HUES64 (cell line): ENCODE measurements around the gene LIN52.
"Not testable (repeated sequence)": the region's sequence is repeated elsewhere in the genome, so short reads cannot be mapped to it uniquely, and the experiment has no call there.

ENCODE experiments used
- H3K27ac ChIP-seq: 2 replicates; pipeline ENCODE4 v1.7.0; 2013; ENCODE audit warnings: low read depth, low read length, inconsistent platforms
- H3K27me3 ChIP-seq: 2 replicates; pipeline ENCODE4 v1.6.1; 2013; ENCODE audit warnings: mild to moderate bottlenecking, low read length; ENCODE audit not compliant: insufficient read depth
- H3K36me3 ChIP-seq: 2 replicates; pipeline ENCODE4 v1.6.1; 2013; ENCODE audit warnings: mild to moderate bottlenecking, low read length; ENCODE audit not compliant: insufficient read depth
- H3K4me1 ChIP-seq: 2 replicates; pipeline ENCODE4 v1.6.1; 2013; ENCODE audit warnings: mild to moderate bottlenecking, low read length, moderate library complexity; ENCODE audit not compliant: insufficient read depth
- H3K4me3 ChIP-seq: 2 replicates; pipeline ENCODE4 v1.5.1; 2013; ENCODE audit warnings: mild to moderate bottlenecking, low read length, moderate library complexity
- H3K9ac ChIP-seq: 2 replicates; pipeline ENCODE4 v1.6.1; 2013; ENCODE audit warnings: mild to moderate bottlenecking, low read depth, low read length
- H3K9me3 ChIP-seq: 2 replicates; pipeline ENCODE4 v1.6.1; 2013; ENCODE audit warnings: low read depth, low read length; ENCODE audit not compliant: insufficient read depth
- WGBS: fragments of 150-250, 120-280 bp; methylation state at CpG from one replicate; pipeline ENCODE4 v1.1.7; 2013; ENCODE audit warnings: missing lambda C conversion rate; 5-methylcytosine and 5-hydroxymethylcytosine counted together

The LIN52 gene

DNA sequence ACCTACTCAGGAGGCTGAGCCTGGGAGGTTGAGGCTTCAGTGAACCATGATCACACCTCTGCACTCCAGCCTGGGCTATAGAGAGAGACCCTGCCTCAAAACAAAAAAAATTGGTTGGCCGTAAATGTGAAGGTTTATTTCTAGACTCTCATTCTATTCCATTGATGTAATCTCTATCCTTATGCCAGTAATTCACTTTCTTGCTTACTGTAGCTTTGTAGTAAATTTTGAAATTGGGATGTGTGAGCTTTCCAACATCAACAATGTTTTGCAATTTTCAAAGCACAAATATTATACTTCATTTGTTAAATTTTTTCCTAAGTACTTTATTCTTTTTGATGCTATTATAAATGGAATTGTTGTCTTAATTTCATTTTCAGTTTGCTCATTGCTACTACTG is 24.6 kb downstream of the LIN52 start:
- Histone ChIP-seq H3K36me3 (peaks cover 32% of the 10 kb centered on the region), H3K27ac (no peak overlapping the region)
- no CpG with 5 or more reads among the region's 1 CpG for WGBS

DNA sequence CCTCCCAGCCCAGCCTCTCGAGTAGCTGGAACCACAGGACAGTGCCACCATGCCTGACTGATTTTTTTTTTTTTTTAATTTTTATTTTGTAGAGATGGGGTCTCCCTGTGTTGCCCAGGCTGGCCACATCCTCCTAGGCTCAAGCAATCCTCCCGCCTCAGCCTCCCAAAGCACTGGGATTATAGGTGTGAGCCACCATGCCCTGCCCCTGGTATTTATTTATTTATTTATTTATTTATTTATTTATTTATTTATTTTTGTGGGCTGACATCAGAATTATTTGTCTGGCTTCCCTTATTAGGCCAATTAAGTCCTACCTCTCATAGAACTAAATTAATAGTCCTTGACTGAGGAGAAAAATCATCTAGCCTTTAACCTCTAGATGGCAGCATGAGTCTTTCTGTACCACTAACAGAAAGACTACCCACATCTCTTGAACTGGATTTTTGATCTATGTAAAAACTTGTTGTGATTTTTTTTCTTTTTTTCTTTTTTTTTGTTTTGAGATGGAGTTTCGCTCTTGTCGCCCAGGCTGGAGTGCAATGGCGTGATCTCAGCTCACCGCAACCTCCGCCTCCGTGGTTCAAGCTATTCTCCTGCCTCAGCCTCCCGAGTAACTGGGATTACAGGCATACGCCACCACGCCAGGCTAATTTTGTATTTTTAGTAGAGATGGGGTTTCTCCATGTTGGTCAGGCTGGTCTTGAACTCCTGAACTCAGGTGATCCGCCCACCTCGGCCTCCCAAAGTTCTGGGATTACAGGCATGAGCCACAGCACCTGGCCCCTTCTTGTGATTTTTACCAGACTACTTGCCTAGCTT is 26.9 kb downstream of the LIN52 start:
- 92% methylated on average over 12 of the region's 13 CpGs for WGBS
- not testable (repeated sequence) for H3K4me1 ChIP-seq, H3K9me3 ChIP-seq, H3K4me3 ChIP-seq, H3K27ac ChIP-seq, H3K9ac ChIP-seq, H3K27me3 ChIP-seq
- H3K36me3 ChIP-seq, result peaks cover 26% of the 10 kb centered on the region

More for the DNA sequence above, 24.6 kb downstream of the LIN52 start:
- H3K4me3 ChIP-seq, result no peak overlapping the region
- H3K27me3 ChIP-seq, result no peaks in the 10 kb centered on the region
- no peak overlapping the region for H3K9ac ChIP-seq
- no peaks in the 10 kb centered on the region for H3K9me3 ChIP-seq
- H3K4me1 ChIP-seq, result no peaks in the 10 kb centered on the region; the same call in 1 of the 2 replicates

DNA sequence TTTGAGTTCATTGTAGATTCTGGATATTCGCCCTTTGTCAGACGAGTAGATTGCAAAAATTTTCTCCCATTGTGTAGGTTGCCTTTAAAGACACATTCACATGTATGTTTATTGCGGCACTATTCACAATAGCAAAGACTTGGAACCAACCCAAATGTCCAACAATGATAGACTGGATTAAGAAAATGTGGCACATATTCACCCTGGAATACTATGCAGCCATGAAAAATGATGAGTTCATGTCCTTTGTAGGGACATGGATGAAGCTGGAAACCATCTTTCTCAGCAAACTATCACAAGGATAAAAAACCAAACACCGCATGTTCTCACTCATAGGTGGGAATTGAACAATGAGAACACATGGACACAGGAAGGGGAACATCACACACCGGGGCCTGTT is 40.7 kb downstream of the LIN52 start:
- not testable (repeated sequence) for H3K9ac ChIP-seq, H3K9me3 ChIP-seq, H3K27ac ChIP-seq, H3K27me3 ChIP-seq, H3K4me3 ChIP-seq, H3K4me1 ChIP-seq
- 93% methylated on average over 3 of the region's 5 CpGs for WGBS
- H3K36me3 ChIP-seq, result peaks cover 12% of the 10 kb centered on the region

DNA sequence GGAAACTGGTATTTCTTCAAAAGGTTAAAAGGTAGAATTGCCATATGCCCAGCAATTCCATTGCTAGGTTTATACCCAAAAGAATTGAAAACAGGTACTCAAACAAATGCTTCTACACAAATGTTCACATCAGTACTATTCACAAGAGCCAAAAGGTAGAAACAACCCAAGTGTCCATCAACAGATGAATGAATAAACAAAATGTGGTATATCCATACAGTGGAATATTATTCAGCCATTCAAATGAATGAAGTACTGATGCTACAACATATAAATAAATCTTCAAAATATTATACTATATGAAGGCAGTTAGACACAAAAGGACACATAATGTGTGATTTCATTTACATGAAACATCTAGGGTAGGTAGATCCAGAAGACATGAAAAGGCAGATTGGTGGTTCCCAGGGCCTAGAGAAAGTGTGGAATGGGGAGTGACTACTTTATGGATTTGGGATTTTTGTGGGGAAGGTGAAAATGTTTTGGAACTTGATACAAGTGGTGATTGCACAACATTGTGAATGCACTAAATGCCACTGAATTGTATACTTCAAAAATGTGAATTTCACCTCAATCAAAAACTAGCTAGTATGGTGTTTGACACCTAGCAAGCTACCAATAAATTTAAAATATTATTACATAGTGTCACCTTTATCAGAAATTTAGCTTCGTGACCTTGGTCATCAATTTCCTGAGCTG is 41.7 kb downstream of the LIN52 start:
- WGBS, result no CpG with 5 or more reads among the region's 1 CpG
- H3K9ac ChIP-seq, result no peak overlapping the region
- H3K27me3 ChIP-seq, result no peaks in the 10 kb centered on the region
- no peak overlapping the region for H3K27ac ChIP-seq
- no peaks in the 10 kb centered on the region for H3K4me1 ChIP-seq
- no peak overlapping the region for H3K4me3 ChIP-seq
- H3K36me3 ChIP-seq, result peaks cover 5% of the 10 kb centered on the region; the same call in 1 of the 2 replicates
- H3K9me3 ChIP-seq, result peaks cover 2% of the 10 kb centered on the region; the same call in 1 of the 2 replicates

DNA sequence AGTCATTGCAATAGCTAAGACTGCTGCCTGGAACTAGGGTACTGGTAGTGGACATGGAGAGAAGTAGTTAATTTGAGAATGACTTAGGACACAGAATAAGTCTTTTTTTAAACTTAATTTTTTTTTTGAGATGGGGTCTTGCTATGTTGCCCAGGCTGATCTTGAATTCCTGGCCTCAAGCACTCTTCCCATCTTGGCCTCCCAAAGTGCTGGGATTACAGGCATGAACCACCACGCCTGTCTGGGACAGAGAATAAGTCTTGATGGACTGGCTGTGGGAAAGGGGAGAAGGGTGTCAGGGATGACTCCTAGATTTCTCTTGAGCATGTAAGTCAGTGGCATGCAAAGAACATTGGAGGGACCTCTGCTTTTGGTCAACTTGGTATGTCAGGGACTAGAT is 42.9 kb downstream of the LIN52 start:
- 81% methylated on average over 1 of the region's 1 CpG for WGBS
- Histone ChIP-seq H3K4me3 (no peak overlapping the region), H3K27me3 (no peaks in the 10 kb centered on the region), H3K4me1 (no peaks in the 10 kb centered on the region), H3K36me3 (peaks cover 4% of the 10 kb centered on the region; the same call in 1 of the 2 replicates), H3K9ac (no peak overlapping the region), H3K27ac (no peak overlapping the region), H3K9me3 (peaks cover 2% of the 10 kb centered on the region; the same call in 1 of the 2 replicates)

DNA sequence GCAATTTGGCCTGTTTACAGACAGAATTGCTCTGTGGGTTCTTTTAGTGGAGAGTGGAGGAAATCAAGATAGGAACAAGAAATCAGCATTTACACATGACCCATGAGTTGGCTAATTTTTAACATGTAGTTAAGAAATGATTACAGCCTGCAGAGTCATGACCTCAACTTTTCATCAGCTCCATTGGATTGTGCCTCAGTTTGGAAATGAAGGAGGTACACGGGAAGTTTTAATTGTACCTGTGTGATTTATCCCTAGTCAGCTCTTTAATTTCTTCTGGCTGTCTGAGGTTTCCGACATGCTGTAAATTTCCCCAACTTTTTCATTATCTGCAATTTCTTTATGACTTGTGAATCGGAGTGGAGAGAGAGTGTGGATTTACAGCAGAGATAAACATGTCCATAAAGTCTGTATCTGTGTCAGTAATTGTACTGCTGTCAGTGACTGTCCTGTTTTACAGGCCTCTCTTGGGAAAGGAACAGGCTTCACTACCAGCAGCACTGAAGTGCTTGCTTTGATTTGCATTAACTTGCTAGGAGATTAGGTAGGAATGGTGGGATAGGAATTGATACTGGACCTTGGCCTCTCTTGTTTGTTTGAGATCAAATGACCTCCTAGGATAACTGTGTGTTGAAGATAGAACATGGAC is 49.2 kb downstream of the LIN52 start:
- Histone ChIP-seq H3K36me3 (no peaks in the 10 kb centered on the region), H3K27me3 (no peaks in the 10 kb centered on the region), H3K9ac (no peak overlapping the region), H3K27ac (no peak overlapping the region), H3K9me3 (no peaks in the 10 kb centered on the region), H3K4me3 (no peak overlapping the region), H3K4me1 (peaks cover 13% of the 10 kb centered on the region; the same call in 1 of the 2 replicates)
- 99% methylated on average over 3 of the region's 3 CpGs for WGBS

DNA sequence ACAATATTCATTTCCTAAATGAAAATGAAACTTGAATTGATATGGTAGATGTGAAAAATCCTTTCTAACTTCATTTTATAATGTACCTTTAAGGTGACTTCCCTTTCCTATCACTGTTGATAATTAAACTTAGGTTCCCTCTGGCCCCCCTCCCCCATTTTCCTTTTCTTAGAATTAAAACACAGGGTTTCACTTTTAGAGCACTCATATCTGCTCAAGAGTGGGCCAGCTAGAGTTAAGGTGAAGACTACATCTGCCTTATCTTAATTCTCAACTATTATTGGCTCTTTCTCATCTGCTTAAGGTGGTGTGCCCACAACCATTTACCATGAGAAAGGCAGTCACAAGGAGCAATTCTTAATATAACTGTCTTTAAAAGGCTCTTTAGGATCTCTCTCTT is 49.7 kb downstream of the LIN52 start:
- Histone ChIP-seq H3K4me3 (no peak overlapping the region), H3K27ac (no peak overlapping the region), H3K9ac (no peak overlapping the region)

DNA sequence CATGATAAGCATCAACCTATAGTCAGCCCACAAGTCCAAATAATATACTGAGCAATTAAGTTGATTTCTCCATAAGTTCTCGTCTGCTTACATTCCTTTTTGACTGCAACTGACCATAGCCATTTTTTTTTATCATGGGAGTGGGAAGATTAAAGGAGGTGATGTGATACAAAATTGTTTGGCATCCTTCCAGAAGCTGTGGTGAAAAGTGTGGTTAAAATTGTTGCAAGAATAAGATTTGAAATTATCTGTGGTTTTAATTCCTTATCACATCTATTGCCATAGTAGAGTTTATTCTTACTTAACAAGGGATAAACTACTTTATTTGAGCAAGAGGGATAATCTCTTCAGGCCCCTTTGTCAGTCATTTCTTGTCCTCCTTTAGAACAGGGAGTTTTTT is 50.7 kb downstream of the LIN52 start:
- peaks cover 13% of the 10 kb centered on the region; the same call in 1 of the 2 replicates for H3K4me1 ChIP-seq
- WGBS, result 100% methylated on average over 1 of the region's 1 CpG
- H3K9ac ChIP-seq, result no peak overlapping the region
- no peak overlapping the region for H3K27ac ChIP-seq
- H3K4me3 ChIP-seq, result no peak overlapping the region
- H3K27me3 ChIP-seq, result no peaks in the 10 kb centered on the region
- no peaks in the 10 kb centered on the region for H3K36me3 ChIP-seq
- no peaks in the 10 kb centered on the region for H3K9me3 ChIP-seq

More for the DNA sequence above, 49.7 kb downstream of the LIN52 start:
- Histone ChIP-seq H3K4me1 (peaks cover 13% of the 10 kb centered on the region; the same call in 1 of the 2 replicates), H3K9me3 (no peaks in the 10 kb centered on the region), H3K27me3 (no peaks in the 10 kb centered on the region), H3K36me3 (no peaks in the 10 kb centered on the region)

DNA sequence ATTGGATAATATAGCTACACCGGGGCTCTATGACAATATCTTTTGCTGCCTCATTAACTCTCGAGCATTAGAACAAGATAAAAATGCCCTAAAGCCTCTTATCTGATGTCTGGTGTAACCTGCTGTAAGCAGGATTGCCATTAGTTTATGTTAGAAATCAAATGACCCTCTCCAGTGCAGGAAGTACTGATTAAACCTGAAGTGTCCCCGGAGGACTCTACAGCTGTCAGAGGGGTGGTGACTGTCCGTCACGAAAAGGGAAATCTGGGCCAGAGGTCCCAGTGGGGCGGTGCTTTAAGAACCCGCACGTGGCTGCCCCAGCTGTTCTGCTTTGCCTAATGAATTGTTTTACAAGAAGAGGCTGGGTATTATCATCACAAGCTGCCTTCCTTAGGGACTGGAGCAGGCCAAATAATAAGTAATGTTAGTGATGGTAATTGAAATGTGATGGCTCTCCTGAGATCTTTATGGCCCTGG is 55.7 kb downstream of the LIN52 start:
- H3K4me1 ChIP-seq, result no peaks in the 10 kb centered on the region; the same call in 1 of the 2 replicates

DNA sequence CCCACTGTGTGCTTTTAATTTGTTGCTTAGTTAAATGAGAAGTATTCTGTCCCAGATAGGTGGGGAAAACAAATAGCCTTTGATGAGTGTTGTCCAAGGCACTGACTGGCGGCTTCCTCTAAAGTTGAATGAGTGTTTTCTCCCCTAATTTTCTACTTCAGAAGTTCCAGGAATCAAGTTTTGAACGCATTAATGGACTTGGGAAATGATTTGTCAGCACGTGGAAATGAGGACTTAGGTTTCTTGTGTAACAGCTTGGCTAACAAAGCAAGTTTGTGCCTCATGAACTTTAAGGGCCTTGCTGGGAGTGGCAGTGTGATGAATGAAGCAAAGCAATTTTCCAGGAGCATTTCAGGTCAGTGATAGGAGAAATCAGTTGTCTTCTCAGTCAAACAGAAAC is 56.9 kb downstream of the LIN52 start:
- Histone ChIP-seq H3K4me1 (no peaks in the 10 kb centered on the region; the same call in 1 of the 2 replicates), H3K36me3 (no peaks in the 10 kb centered on the region), H3K9ac (no peak overlapping the region), H3K4me3 (no peak overlapping the region), H3K9me3 (no peaks in the 10 kb centered on the region), H3K27ac (no peak overlapping the region), H3K27me3 (no peaks in the 10 kb centered on the region)
- WGBS, result 89% methylated on average over 3 of the region's 3 CpGs

More for the DNA sequence above, 55.7 kb downstream of the LIN52 start:
- WGBS, result 66% methylated on average over 8 of the region's 8 CpGs
- Histone ChIP-seq H3K27ac (no peak overlapping the region), H3K27me3 (no peaks in the 10 kb centered on the region), H3K4me3 (no peak overlapping the region), H3K36me3 (no peaks in the 10 kb centered on the region), H3K9ac (no peak overlapping the region), H3K9me3 (no peaks in the 10 kb centered on the region)

DNA sequence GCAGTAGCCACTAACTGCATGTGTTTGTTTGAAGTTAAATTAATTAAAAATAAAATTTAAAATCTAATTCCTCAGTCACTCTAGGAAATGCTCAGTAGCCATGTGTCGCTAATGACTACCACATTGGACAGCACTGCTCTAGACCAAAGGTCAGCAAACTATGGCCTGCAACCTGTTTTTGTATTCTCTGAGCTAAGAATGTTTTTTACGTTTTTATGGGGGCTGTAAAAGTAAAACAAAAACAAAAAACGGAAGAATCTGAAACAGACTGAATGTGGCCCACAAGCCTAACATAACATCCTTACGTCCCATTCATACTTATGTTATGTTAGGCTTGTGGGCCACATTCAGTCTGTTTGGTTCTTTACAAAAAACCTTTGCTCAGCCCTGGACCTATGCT is 57.8 kb downstream of the LIN52 start:
- 98% methylated on average over 4 of the region's 4 CpGs for WGBS
- H3K27ac ChIP-seq, result no peak overlapping the region
- no peaks in the 10 kb centered on the region; the same call in 1 of the 2 replicates for H3K4me1 ChIP-seq
- no peak overlapping the region for H3K4me3 ChIP-seq
- H3K9ac ChIP-seq, result no peak overlapping the region
- no peaks in the 10 kb centered on the region for H3K27me3 ChIP-seq
- no peaks in the 10 kb centered on the region for H3K36me3 ChIP-seq
- H3K9me3 ChIP-seq, result no peaks in the 10 kb centered on the region
